CD4-positive, CD25-positive, alpha-beta regulatory T cell (primary cell): Measurements from ENCODE around the gene EIF2B4. TPM values are rescaled to one million over a fixed set of nuclear protein-coding genes. Genes with fewer than 3 reads are reported as not detected.

ENCODE experiments used
- ATAC-seq, 2 donors: fragments of 150-1000 bp; cut with Tn5 transposase; one replicate each; pipeline ENCODE4 v1.10.0; 2021; ENCODE audit warnings: low read depth in 2 of 2, moderate number of reproducible peaks in 2 of 2, moderate library complexity in 1 of 2
- DNase-seq, 3 donors: peaks; one replicate each; pipeline versions ENCODE4 v3.0.0 to v3.0.0-alpha.2; 2012 to 2022; ENCODE audit warnings: mixed read lengths in 1 of 3
- H3K27ac ChIP-seq: one replicate; pipeline ENCODE4 v1.7.0; 2013; ENCODE audit warnings: mild to moderate bottlenecking, low read length; ENCODE audit not compliant: insufficient read depth, poor library complexity, severe bottlenecking
- H3K27me3 ChIP-seq: one replicate; pipeline ENCODE4 v1.7.0; 2013; ENCODE audit warnings: low read length; ENCODE audit not compliant: control insufficient read depth, insufficient read depth
- H3K36me3 ChIP-seq: one replicate; pipeline ENCODE4 v1.7.0; 2013; ENCODE audit warnings: mild to moderate bottlenecking, low read length, moderate library complexity; ENCODE audit not compliant: control insufficient read depth, insufficient read depth
- H3K4me1 ChIP-seq: 2 replicates; pipeline ENCODE4 v1.7.0; 2013; ENCODE audit warnings: mild to moderate bottlenecking, low read length; ENCODE audit not compliant: insufficient read depth, control insufficient read depth, poor library complexity, severe bottlenecking
- H3K4me3 ChIP-seq: one replicate; pipeline ENCODE4 v1.7.0; 2013; ENCODE audit warnings: low read depth, mild to moderate bottlenecking, low read length, moderate library complexity
- H3K9me3 ChIP-seq, 2 experiments: 1 replicate in 1 of 2; 2 replicates in 1 of 2; pipeline ENCODE4 v1.7.0; 2013; ENCODE audit warnings: low read length in 2 of 2, mild to moderate bottlenecking in 1 of 2, moderate library complexity in 1 of 2; ENCODE audit not compliant: control insufficient read depth in 2 of 2
- H3K27ac Mint-ChIP-seq, 3 donors: one replicate each; pipeline ENCODE4 v1.8.0; 2020 to 2022; ENCODE audit warnings: mild to moderate bottlenecking in 3 of 3, mixed read lengths in 3 of 3, moderate library complexity in 2 of 3
- H3K27me3 Mint-ChIP-seq: one replicate; pipeline ENCODE4 v1.8.0; 2022; ENCODE audit warnings: mild to moderate bottlenecking, mixed read lengths
- H3K36me3 Mint-ChIP-seq: one replicate; pipeline ENCODE4 v1.8.0; 2020; ENCODE audit warnings: mixed read lengths
- H3K4me1 Mint-ChIP-seq, 4 donors: one replicate each; pipeline ENCODE4 v1.8.0; 2020 to 2022; ENCODE audit warnings: mixed read lengths in 4 of 4, mild to moderate bottlenecking in 1 of 4
- H3K4me3 Mint-ChIP-seq, 4 donors: one replicate each; pipeline ENCODE4 v1.8.0; 2020 to 2022; ENCODE audit warnings: mild to moderate bottlenecking in 4 of 4, mixed read lengths in 4 of 4, moderate library complexity in 3 of 4
- H3K9me3 Mint-ChIP-seq, 7 donors: one replicate each; pipeline ENCODE4 v1.8.0; 2020 to 2022; ENCODE audit warnings: mixed read lengths in 7 of 7, mild to moderate bottlenecking in 3 of 7, moderate library complexity in 2 of 7
- polyA plus RNA-seq, 4 donors: library from polyadenylated mRNA; unstranded; fragments of 300-500 nt; fragmentation: Illumina TruSeq; gene quantifications; one replicate each; pipeline ENCODE4 v1.2.3, GENCODE V29; 2021
- total RNA-seq: library from RNA; stranded (reverse); gene quantifications from one replicate; pipeline ENCODE4 v1.2.3, GENCODE V29; 2022

The EIF2B4 gene
- total and polyA plus RNA-seq, 5 donors from 2014 or later = 27.3 to 38.8 (median 33.8) TPM

DNA sequence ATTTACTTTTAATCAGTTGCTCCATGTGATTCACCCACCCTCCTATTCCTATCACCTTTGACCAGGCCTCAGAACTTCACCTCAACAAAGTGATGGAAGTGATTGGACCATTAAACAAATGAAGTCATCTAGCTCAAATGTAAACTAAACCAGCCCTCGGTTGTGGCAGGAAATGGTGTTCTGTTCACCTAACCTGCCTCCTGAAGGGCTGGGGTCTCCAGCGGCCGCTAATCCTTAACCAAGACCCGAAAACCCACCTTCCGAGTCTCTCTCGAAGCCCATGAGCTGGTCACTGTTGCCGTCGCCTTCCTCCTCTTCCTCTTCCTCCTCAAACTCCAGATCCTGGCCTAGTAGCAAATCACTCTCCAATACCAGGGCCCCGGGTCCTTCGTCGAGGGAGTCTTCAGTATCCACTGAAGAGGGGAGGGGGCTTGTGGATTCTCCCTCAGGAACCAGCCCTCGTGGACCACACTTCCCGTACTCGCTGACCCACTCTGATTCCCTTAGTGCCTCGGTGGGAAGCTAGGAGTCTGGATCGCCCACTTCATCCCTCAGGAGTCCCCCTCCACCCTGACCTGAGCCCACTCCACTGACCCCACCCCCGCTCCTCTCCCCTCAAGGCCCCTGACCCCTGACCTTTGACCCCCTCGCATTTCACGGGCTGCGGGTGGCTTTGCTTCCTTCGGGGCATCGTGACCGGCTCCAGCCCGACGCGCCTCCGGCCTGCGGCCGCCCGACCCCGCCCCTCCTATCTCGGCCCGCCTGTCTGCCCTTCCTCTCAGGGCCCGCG is 9.9 kb upstream of the EIF2B4 start:
- DNase-seq (peak; percentile 27 to 69 (median 49)), ATAC-seq (no peak)
- Mint-ChIP-seq H3K27me3 (no peaks in the 10 kb centered on the region), H3K9me3 (no peaks in the 10 kb centered on the region), H3K36me3 (peaks cover 27% of the 10 kb centered on the region), H3K27ac (peak overlapping the region; percentile 88 to 97 (median 93)), H3K4me3 (peak overlapping the region; percentile 87 to 93 (median 92)), H3K4me1 (peaks cover 7 to 27% (median 22%) of the 10 kb centered on the region in 4 donors)
- Histone ChIP-seq H3K4me1 (peaks cover 21% of the 10 kb centered on the region), H3K9me3 (no peaks in the 10 kb centered on the region), H3K36me3 (peaks cover 64% of the 10 kb centered on the region), H3K27ac (peak overlapping the region; percentile 88), H3K4me3 (peak overlapping the region; percentile 67), H3K27me3 (no peaks in the 10 kb centered on the region)

DNA sequence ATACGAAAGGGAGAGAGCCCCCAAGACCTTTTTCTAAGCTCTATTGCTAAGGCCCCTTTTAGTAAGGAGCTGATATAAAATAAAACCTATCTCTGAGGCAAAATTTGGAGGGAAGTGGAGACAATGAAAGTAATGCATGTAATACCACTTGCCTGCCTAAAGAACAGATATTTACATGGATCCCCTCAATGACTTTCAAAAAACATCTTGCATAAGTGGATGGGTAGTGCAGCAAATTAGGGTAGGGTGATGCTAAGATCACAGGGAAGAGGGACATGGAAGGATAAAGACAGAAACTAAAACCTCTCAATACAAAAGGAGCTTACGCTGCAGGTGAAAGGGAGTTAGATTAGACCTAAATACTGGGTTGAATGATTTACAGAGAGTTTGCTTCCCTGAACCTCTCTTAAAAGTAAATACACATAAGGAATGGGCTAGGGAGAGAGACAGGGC is 9.3 kb upstream of the EIF2B4 start:
- Histone ChIP-seq H3K9me3 (no peaks in the 10 kb centered on the region), H3K27me3 (no peaks in the 10 kb centered on the region), H3K4me3 (peak overlapping the region; percentile 67), H3K4me1 (peaks cover 21% of the 10 kb centered on the region), H3K36me3 (peaks cover 64% of the 10 kb centered on the region), H3K27ac (peak overlapping the region; percentile 88)
- no peak for DNase-seq
- Mint-ChIP-seq H3K4me3 (peak overlapping the region; percentile 87 to 93 (median 92)), H3K4me1 (peaks cover 7 to 32% (median 26%) of the 10 kb centered on the region in 4 donors), H3K36me3 (peaks cover 29% of the 10 kb centered on the region), H3K27me3 (no peaks in the 10 kb centered on the region), H3K9me3 (no peaks in the 10 kb centered on the region), H3K27ac (peak overlapping the region; percentile 88 to 97 (median 93))
- ATAC-seq = no peak

DNA sequence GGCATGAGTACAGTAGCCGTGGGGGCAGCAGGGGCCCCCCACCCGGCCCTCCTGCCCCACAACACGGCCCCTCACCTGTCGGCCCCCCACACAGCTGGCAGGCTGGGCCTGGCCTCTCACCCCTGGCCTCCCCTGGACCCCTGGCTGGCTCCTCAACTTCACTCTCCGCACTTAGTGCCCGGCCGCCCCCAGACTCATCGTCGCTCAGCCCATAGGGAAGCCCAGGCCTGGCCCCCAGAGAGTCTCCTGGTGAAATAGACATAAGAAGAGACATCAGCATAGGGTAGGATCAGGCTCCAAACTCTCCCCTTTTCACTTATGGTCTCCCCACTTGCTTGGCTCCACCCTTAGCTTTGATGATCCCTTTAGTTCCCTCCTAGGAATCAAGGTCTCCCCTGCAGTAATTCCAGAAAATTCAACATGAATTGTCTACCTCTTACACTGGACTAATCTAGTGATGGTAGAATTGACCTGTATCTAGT is 8.7 kb upstream of the EIF2B4 start:
- H3K36me3 Mint-ChIP-seq = peaks cover 23% of the 10 kb centered on the region
- H3K36me3 ChIP-seq = peaks cover 63% of the 10 kb centered on the region
- DNase-seq (no peak), ATAC-seq (no peak)
- H3K9me3 Mint-ChIP-seq = no peaks in the 10 kb centered on the region
- no peaks in the 10 kb centered on the region for H3K27me3 Mint-ChIP-seq
- H3K9me3 ChIP-seq = no peaks in the 10 kb centered on the region
- H3K27ac ChIP-seq = peak overlapping the region; percentile 88
- peaks cover 7 to 34% (median 26%) of the 10 kb centered on the region in 4 donors for H3K4me1 Mint-ChIP-seq
- peak overlapping the region; percentile 56 to 93 (median 88) for H3K27ac Mint-ChIP-seq
- peak overlapping the region; percentile 87 to 93 (median 92) for H3K4me3 Mint-ChIP-seq
- H3K4me1 ChIP-seq = peaks cover 21% of the 10 kb centered on the region
- H3K4me3 ChIP-seq = no peak overlapping the region
- no peaks in the 10 kb centered on the region for H3K27me3 ChIP-seq

DNA sequence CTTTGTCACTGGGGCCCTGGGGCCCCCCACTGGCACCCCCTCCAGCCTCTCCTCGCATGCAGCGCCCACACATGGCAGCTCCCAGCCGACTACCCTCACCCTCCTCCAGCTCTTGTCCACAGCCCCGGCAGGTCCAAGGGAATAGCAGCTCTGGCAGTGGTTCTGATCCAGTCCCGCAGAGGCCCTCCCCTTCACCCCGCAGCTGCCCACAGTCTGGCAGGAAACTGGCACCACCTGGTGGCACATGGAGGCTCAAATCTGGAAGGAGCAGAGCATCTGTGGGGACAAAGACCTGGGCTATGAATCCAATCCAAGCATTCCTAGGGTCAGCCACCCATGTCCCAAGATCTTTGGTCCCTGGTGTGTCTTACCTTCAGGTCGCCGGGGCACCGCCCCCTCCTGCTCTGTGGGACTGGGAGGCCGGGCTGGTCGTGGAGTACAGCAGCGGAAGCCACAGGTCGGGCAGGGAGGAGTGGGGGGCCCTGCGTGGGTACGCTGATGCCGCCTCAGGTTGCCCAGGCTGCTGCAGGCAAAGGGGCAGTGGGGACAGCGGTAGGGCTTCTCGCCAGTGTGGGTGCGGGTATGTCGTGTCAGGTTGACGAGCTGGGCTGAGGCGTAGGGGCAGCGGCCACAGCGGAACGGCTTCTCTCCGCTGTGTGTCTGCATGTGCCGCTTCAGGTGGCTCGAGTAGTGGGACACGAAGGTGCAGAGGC is 8.1 kb upstream of the EIF2B4 start:
- Histone ChIP-seq H3K9me3 (no peaks in the 10 kb centered on the region), H3K4me3 (no peak overlapping the region), H3K36me3 (peaks cover 61% of the 10 kb centered on the region), H3K27me3 (no peaks in the 10 kb centered on the region), H3K27ac (no peak overlapping the region), H3K4me1 (peaks cover 21% of the 10 kb centered on the region)
- no peaks in the 10 kb centered on the region for H3K9me3 Mint-ChIP-seq
- no peak for DNase-seq
- H3K4me3 Mint-ChIP-seq = peak overlapping the region in 3 of 4 donors; percentile 24 to 87 (median 61)
- no peaks in the 10 kb centered on the region for H3K27me3 Mint-ChIP-seq
- H3K4me1 Mint-ChIP-seq = peaks cover 7 to 39% (median 28%) of the 10 kb centered on the region in 4 donors
- H3K36me3 Mint-ChIP-seq = peaks cover 18% of the 10 kb centered on the region
- no peak overlapping the region for H3K27ac Mint-ChIP-seq
- ATAC-seq = no peak

DNA sequence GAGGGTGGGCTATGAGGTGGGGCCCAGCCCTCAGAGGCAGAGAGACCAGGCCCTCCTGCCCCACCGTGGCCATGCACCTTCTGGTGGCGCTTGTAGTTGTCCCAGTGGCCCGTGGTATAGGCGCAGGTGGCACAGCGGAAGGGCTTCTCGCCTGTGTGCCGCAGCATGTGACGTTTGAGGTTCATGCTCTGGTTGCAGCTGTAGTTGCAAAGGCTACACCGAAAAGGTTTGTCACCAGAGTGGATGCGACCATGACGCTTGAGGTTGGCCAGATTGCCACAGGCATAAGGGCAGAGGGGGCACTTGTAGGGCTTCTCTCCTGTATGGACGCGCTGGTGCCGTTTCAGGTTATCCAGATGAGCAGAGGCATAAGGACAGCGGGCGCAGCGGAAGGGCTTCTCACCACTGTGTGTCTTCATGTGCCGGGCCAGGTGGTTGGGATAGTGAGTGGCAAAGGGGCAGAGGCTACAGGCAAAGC is 7.5 kb upstream of the EIF2B4 start:
- H3K4me3 ChIP-seq = no peak overlapping the region
- H3K27ac Mint-ChIP-seq = peak overlapping the region in 1 of 3 donors; percentile 43
- H3K4me1 ChIP-seq = peaks cover 22% of the 10 kb centered on the region
- peaks cover 58% of the 10 kb centered on the region for H3K36me3 ChIP-seq
- DNase-seq = no peak
- peak overlapping the region in 3 of 4 donors; percentile 35 to 87 (median 41) for H3K4me3 Mint-ChIP-seq
- H3K4me1 Mint-ChIP-seq = peaks cover 7 to 44% (median 33%) of the 10 kb centered on the region in 4 donors
- no peaks in the 10 kb centered on the region for H3K9me3 Mint-ChIP-seq
- H3K9me3 ChIP-seq = no peaks in the 10 kb centered on the region
- no peak overlapping the region for H3K27ac ChIP-seq
- peaks cover 21% of the 10 kb centered on the region for H3K36me3 Mint-ChIP-seq
- no peaks in the 10 kb centered on the region for H3K27me3 ChIP-seq
- no peak for ATAC-seq
- H3K27me3 Mint-ChIP-seq = no peaks in the 10 kb centered on the region

DNA sequence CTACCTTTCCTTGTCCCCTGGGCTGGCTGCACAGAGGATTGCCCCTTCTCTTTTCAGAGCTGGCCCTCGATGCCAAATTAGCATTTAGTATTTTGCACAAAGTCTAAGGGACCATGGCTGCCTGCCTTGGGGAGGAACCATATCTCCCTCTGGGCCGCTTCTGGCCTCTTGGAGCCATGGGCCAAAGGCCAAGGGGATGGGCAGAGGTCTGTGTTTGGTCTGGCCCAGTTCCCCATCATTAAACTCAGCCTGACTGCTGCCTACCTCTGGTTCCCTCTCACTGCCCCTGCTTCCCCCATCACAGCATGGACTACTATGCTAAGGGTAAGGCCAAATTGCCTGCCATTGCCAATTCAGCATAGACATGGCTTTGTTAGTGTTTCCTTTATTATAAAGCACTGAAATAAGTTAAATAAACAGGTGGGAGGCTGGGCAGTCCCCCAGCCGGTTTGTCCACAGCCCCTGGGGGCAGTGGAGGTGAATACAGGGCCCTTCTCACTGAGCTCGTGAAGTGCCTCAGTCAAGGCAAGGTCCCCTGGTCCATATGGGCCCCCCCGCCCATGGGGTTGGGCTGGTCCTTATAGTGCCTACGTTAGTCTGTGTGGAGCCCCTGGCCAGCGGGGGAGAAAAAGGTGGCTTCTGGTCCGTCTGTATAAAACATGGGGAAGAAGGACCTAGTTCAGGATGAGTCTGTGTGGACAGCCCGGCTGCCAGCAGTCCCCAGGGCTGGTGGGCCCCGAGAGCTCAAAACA is 6.9 kb upstream of the EIF2B4 start:
- Mint-ChIP-seq H3K27ac (peak overlapping the region in 1 of 3 donors; percentile 43), H3K4me1 (peaks cover 7 to 50% (median 38%) of the 10 kb centered on the region in 4 donors), H3K36me3 (peaks cover 24% of the 10 kb centered on the region), H3K9me3 (no peaks in the 10 kb centered on the region), H3K4me3 (peak overlapping the region in 2 of 4 donors; percentile 8 to 87), H3K27me3 (no peaks in the 10 kb centered on the region)
- Histone ChIP-seq H3K27me3 (no peaks in the 10 kb centered on the region), H3K27ac (no peak overlapping the region), H3K4me1 (peaks cover 28% of the 10 kb centered on the region), H3K4me3 (no peak overlapping the region), H3K9me3 (no peaks in the 10 kb centered on the region), H3K36me3 (peaks cover 59% of the 10 kb centered on the region)
- DNase-seq = no peak
- no peak for ATAC-seq
